IMR-90 (cell line): ENCODE measurements around the gene YES1. TPM values are rescaled to one million over a fixed set of nuclear protein-coding genes. Genes with fewer than 3 reads are reported as not detected.
A peak's percentile ranks its signal among the peaks of the same experiment; 100 is the strongest.
"Not testable (repeated sequence)": the region's sequence is repeated elsewhere in the genome, so short reads cannot be mapped to it uniquely, and the experiment has no call there.

Experiments used
- ATAC-seq: fragments of 200-7000 bp; cut with Tn5 transposase; 2 replicates; pipeline ENCODE4 v1.9.1; 2020; ENCODE audit warnings: low read depth, mild to moderate bottlenecking, moderate library complexity
- BruUV-seq: library from RNA; stranded (reverse); fragments of 400-500 nt; replicated peaks from 2 replicates; lab custom pipeline; 2021; lab: Mats Ljungman, UMichigan
- CTCF ChIA-PET: fragments of 300-600 bp; formaldehyde crosslinking; extraction: SDS; loops from one replicate; lab custom pipeline; 2021; ENCODE audit warnings: antibody characterized with exemption; lab: Yijun Ruan, JAX
- POLR2A ChIA-PET: fragments of 300-600 bp; sonication (Branson Sonifier 250); formaldehyde crosslinking; loops from one replicate; lab custom pipeline; 2022; ENCODE audit warnings: antibody characterized with exemption; ENCODE audit not compliant: unreplicated experiment; lab: Charles Lee
- DNase-seq: peaks from one replicate; pipeline ENCODE4 v3.0.0; 2013
- H2AFZ ChIP-seq: replicated peaks from 2 replicates; pipeline ENCODE3; 2013; ENCODE audit warnings: low read length, mild to moderate bottlenecking; ENCODE audit not compliant: poor library complexity
- H2AK5ac ChIP-seq: 2 replicates; pipeline ENCODE4 v1.6.1; 2013; ENCODE audit warnings: low read depth, low read length, inconsistent platforms
- H2AK9ac ChIP-seq: replicated peaks from 2 replicates; pipeline ENCODE3; 2013; ENCODE audit warnings: mild to moderate bottlenecking, low read depth, low read length, moderate library complexity; ENCODE audit not compliant: poor library complexity
- H2BK120ac ChIP-seq: 2 replicates; pipeline ENCODE4 v1.6.1; 2013; ENCODE audit warnings: low read depth, low read length, inconsistent platforms
- H2BK15ac ChIP-seq: 3 replicates; pipeline ENCODE4 v1.6.1; 2013; ENCODE audit warnings: low read depth, low read length, inconsistent platforms
- H2BK20ac ChIP-seq: 2 replicates; pipeline ENCODE4 v1.6.1; 2013; ENCODE audit warnings: low read depth, mild to moderate bottlenecking, inconsistent platforms, low read length, moderate library complexity
- H2BK5ac ChIP-seq: 2 replicates; pipeline ENCODE4 v1.6.1; 2013; ENCODE audit warnings: mild to moderate bottlenecking, low read depth, low read length, inconsistent platforms; ENCODE audit not compliant: poor library complexity, severe bottlenecking
- H3K14ac ChIP-seq: replicated peaks from 2 replicates; pipeline ENCODE4 v1.6.1; 2013; ENCODE audit warnings: low read depth, low read length, inconsistent platforms
- H3K18ac ChIP-seq: 2 replicates; pipeline ENCODE4 v1.6.1; 2013; ENCODE audit warnings: low read depth, low read length, control low read depth
- H3K23ac ChIP-seq: 2 replicates; pipeline ENCODE4 v1.6.1; 2013; ENCODE audit warnings: low read depth, low read length, inconsistent platforms
- H3K27ac ChIP-seq: 2 replicates; pipeline ENCODE4 v1.5.1; 2013; ENCODE audit warnings: mild to moderate bottlenecking, control low read depth, low read length; ENCODE audit not compliant: insufficient read depth
- H3K27me3 ChIP-seq: 2 replicates; pipeline ENCODE4 v1.6.1; 2013; ENCODE audit warnings: low read length; ENCODE audit not compliant: control insufficient read depth, insufficient read depth
- H3K36me3 ChIP-seq: 2 replicates; pipeline ENCODE4 v1.6.1; 2013; ENCODE audit warnings: low read length, mixed read lengths; ENCODE audit not compliant: control insufficient read depth, insufficient read depth
- H3K4ac ChIP-seq: 2 replicates; pipeline ENCODE4 v1.6.1; 2013; ENCODE audit warnings: low read depth, low read length, inconsistent platforms
- H3K4me1 ChIP-seq: 2 replicates; pipeline ENCODE4 v1.6.1; 2013; ENCODE audit warnings: low read length, mixed read lengths; ENCODE audit not compliant: control insufficient read depth, insufficient read depth
- H3K4me2 ChIP-seq: 2 replicates; pipeline ENCODE4 v1.6.1; 2013; ENCODE audit warnings: low read depth, mild to moderate bottlenecking, control low read depth, low read length, moderate library complexity
- H3K4me3 ChIP-seq: 2 replicates; pipeline ENCODE4 v1.5.1; 2013; ENCODE audit warnings: low read depth, mild to moderate bottlenecking, control low read depth, low read length, moderate library complexity; ENCODE audit not compliant: insufficient read depth
- H3K56ac ChIP-seq: 2 replicates; pipeline ENCODE4 v1.6.1; 2013; ENCODE audit warnings: low read length, inconsistent platforms; ENCODE audit not compliant: insufficient read depth; ENCODE audit errors: extremely low read depth
- H3K79me1 ChIP-seq, 2 experiments: 2 replicates each; pipeline ENCODE4 v1.6.1; 2013; ENCODE audit warnings: low read length in 2 of 2, inconsistent platforms in 1 of 2, low read depth in 1 of 2
- H3K9ac ChIP-seq: 2 replicates; pipeline ENCODE4 v1.6.1; 2013; ENCODE audit warnings: low read depth, low read length, control low read depth
- H3K9me1 ChIP-seq: 2 replicates; pipeline ENCODE4 v1.6.1; 2013; ENCODE audit warnings: low read length, inconsistent platforms; ENCODE audit not compliant: insufficient read depth
- H3K9me3 ChIP-seq: 2 replicates; pipeline ENCODE4 v1.6.1; 2013; ENCODE audit warnings: low read length; ENCODE audit not compliant: control insufficient read depth, insufficient read depth
- H4K20me1 ChIP-seq: 2 replicates; pipeline ENCODE4 v1.6.1; 2013; ENCODE audit warnings: low read length, inconsistent platforms; ENCODE audit not compliant: insufficient read depth
- H4K5ac ChIP-seq: 2 replicates; pipeline ENCODE4 v1.6.1; 2013; ENCODE audit warnings: mild to moderate bottlenecking, low read depth, low read length, control low read depth
- H4K8ac ChIP-seq, 2 experiments: 2 replicates each; pipeline ENCODE4 v1.6.1; 2013; ENCODE audit warnings: low read depth in 2 of 2, low read length in 2 of 2, control low read depth in 1 of 2, inconsistent platforms in 1 of 2
- H4K91ac ChIP-seq: 2 replicates; pipeline ENCODE4 v1.6.1; 2013; ENCODE audit warnings: low read depth, low read length, inconsistent platforms; ENCODE audit not compliant: insufficient read depth
- CEBPB ChIP-seq: IDR thresholded peaks from 2 replicates; pipeline ENCODE4 v1.6.1; 2012; ENCODE audit warnings: low read depth, low read length, improper control_type of control experiment
- SMC3 ChIP-seq: fragments of 150-350 bp; IDR thresholded peaks from 2 replicates; pipeline ENCODE4 v1.6.1; 2016; ENCODE audit warnings: low read depth, mild to moderate bottlenecking, antibody characterized with exemption, low read length, moderate library complexity
- WGBS, 2 experiments: methylation state at CpG; one replicate each; pipeline versions ENCODE4 v1.1.5 to v1.1.7; 2013; ENCODE audit warnings: missing lambda C conversion rate in 2 of 2; ENCODE audit not compliant: insufficient read length in 1 of 2; ENCODE audit errors: extremely low coverage in 2 of 2; 5-methylcytosine and 5-hydroxymethylcytosine counted together
- dilution Hi-C: fragments of 300-500 bp; cut with HindIII; formaldehyde crosslinking; loops from one replicate; pipeline ENCODE4 v1.14.3; 2018; ENCODE audit warnings: low sequenced_read_pairs; ENCODE audit not compliant: unreplicated experiment
- in situ Hi-C: fragments of 300-500 bp; cut with MboI; formaldehyde crosslinking; loops from 3 replicates; pipeline ENCODE4 v1.14.3; 2019; ENCODE audit warnings: low sequenced_read_pairs, inconsistent platforms, mixed read lengths
- intact Hi-C: fragments of 100-400 bp; cut with micrococcal nuclease; formaldehyde crosslinking; loops from 2 replicates; pipeline ENCODE4 v1.10.0; 2022
- polyA plus RNA-seq, 3 experiments: library from polyadenylated mRNA; depleted of rRNA; stranded (reverse); fragments of >200 nt; gene quantifications; 2 replicates each; pipeline ENCODE4 v1.2.3, GENCODE V29; 2012; ENCODE audit warnings: low replicate concordance in 1 of 3
- total RNA-seq: library from RNA; depleted of rRNA; stranded (reverse); fragments of >200 nt; gene quantifications from 2 replicates; pipeline ENCODE4 v1.2.3, GENCODE V29; 2012

YES1 gene
- total and polyA plus RNA-seq, 2 of the 4 experiments (the other 2 are of a cell fraction), result 16.7 to 62.0 TPM

DNA sequence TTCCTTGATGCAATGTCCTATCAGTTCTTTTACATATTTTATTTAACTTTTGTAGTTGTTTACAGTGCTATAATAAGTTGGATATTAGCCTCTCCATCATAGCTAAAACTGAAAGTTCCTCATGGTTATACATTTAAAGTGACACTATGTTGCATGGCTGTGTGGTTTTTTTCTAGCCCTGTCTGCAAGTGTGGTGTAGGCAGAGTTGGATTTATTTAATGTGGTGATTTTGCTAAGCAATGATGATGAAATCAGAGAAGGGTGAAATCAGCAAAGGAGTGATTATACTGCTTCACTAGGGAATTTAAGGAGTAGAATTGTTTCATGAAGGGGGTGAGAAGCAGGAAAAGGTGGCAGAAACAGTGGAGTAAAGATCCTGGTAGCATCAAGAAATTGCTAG lies 81.3 kb downstream of the YES1 start:
- Histone ChIP-seq H4K91ac (no peak overlapping the region), H2BK120ac (no peak overlapping the region), H3K36me3 (peaks cover 10% of the 10 kb centered on the region), H2BK15ac (no peak overlapping the region), H2BK20ac (no peak overlapping the region), H3K9me3 (no peaks in the 10 kb centered on the region), H2AK9ac (no peak overlapping the region), H4K20me1 (no peaks in the 10 kb centered on the region), H3K4ac (no peak overlapping the region), H3K27me3 (no peaks in the 10 kb centered on the region), H3K27ac (no peak overlapping the region), H3K23ac (no peak overlapping the region), H4K8ac (no peak overlapping the region), H3K79me1 (no peaks in the 10 kb centered on the region), H3K4me2 (no peak overlapping the region), H4K5ac (no peak overlapping the region), H2AK5ac (no peak overlapping the region), H3K4me3 (no peak overlapping the region), H3K18ac (no peak overlapping the region), H3K14ac (no peak overlapping the region), H3K4me1 (no peaks in the 10 kb centered on the region), H3K9me1 (no peaks in the 10 kb centered on the region), H3K9ac (no peak overlapping the region), H2BK5ac (no peak overlapping the region), H2AFZ (no peak overlapping the region), H3K56ac (no peak overlapping the region)
- ChIA-PET CTCF (no interaction called here), POLR2A (no interaction called here)
- TF ChIP-seq SMC3, result no peak
- peak; percentile 39; the same call in 1 of the 2 replicates for TF ChIP-seq CEBPB
- in situ Hi-C loops (loop anchor here (5.0 kb wide), 1 partner anchor 102 kb away; no protein-coding TSS in a partner anchor), intact Hi-C loops (no loop called here), dilution Hi-C loops (no loop called here)
- DNase-seq, result peak; percentile 12
- no TSS peak for BruUV-seq
- ATAC-seq, result peak; percentile 32; the same call in 1 of the 2 replicates

DNA sequence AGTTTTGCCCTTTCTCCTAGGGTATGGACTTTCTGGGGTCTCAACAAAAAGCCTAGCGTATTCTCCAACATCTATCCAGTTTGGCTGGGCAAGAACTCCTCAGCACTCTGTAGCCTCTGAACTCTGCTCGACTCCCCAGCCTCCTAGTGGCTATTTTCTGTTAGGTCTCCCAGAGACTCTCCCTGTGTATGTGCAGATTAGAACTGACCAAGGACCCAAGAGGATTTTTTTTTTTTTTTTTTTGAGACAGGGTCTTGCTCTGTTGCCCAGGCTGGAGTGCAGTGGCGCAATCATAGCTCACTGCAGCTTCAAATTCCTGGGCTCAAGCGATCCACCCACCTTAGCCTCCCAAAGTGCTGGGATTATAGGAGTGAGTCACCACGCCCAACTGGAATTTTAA lies 81.9 kb downstream of the YES1 start:
- not testable (repeated sequence) for ATAC-seq

More for the DNA sequence above, 81.9 kb downstream of the YES1 start:
- H4K20me1 ChIP-seq, H3K4me3 ChIP-seq, H3K4me1 ChIP-seq, H3K56ac ChIP-seq, CTCF ChIA-PET, H2AK5ac ChIP-seq, H3K14ac ChIP-seq, H2AFZ ChIP-seq, H3K9me1 ChIP-seq, H3K18ac ChIP-seq, H3K79me1 ChIP-seq, H4K91ac ChIP-seq, H2BK120ac ChIP-seq, H3K4ac ChIP-seq, H3K27ac ChIP-seq, H3K36me3 ChIP-seq, BruUV-seq, H3K23ac ChIP-seq, H2BK5ac ChIP-seq, H2BK15ac ChIP-seq, dilution Hi-C loops, H2BK20ac ChIP-seq, H3K9ac ChIP-seq, H2AK9ac ChIP-seq, H3K27me3 ChIP-seq, DNase-seq, intact Hi-C loops, H4K8ac ChIP-seq, H3K9me3 ChIP-seq, H4K5ac ChIP-seq, H3K4me2 ChIP-seq: not testable (repeated sequence)
- POLR2A ChIA-PET, result interaction anchor here (0.6 kb wide), 1 partner anchor 12 kb away, joined by 13 read pairs; no protein-coding TSS in a partner anchor
- in situ Hi-C loops, result loop anchor here (5.0 kb wide), 1 partner anchor 102 kb away; no protein-coding TSS in a partner anchor
- WGBS, 2 experiments, result 93% methylated on average over 2 of the region's 5 CpGs; no CpG with 5 or more reads in 1 of the 2 experiments
